ENCODE data around the gene TACC2.

The TACC2 gene

GRCh38 chr10:122234416-122234815 lies 245.5 kb downstream of the TACC2 start:
- no peak for TF ChIP-seq CTCF (IDR thresholded peaks at IDR 0.05; ENCODE audit: low read depth, low read length)
- no peak for DNase-seq (ENCODE audit: extremely low read depth, low read depth)

- DNase-seq (ENCODE audit: extremely low read depth, low read depth), result no peak
- no peak for TF ChIP-seq CTCF (IDR thresholded peaks at IDR 0.05; ENCODE audit: low read depth, low read length)
Measured at GRCh38 chr10:122236690-122237306, 247.8 kb downstream of the TACC2 start.

GRCh38 chr10:122237331-122237990 lies 248.5 kb downstream of the TACC2 start:
- no peak for TF ChIP-seq CTCF (IDR thresholded peaks at IDR 0.05; ENCODE audit: low read depth, low read length)
- DNase-seq (ENCODE audit: extremely low read depth, low read depth), result no peak

GRCh38 chr10:122239578-122240257 lies 250.8 kb downstream of the TACC2 start:
- no peak for DNase-seq (ENCODE audit: extremely low read depth, low read depth)
- peak; percentile 16; the same call in 1 of the 2 replicates for TF ChIP-seq CTCF (IDR thresholded peaks at IDR 0.05; ENCODE audit: low read depth, low read length)

- TF ChIP-seq CTCF (IDR thresholded peaks at IDR 0.05; ENCODE audit: low read depth, low read length), result no peak
- no peak for DNase-seq (ENCODE audit: extremely low read depth, low read depth)
Measured at GRCh38 chr10:122240401-122240800, 251.4 kb downstream of the TACC2 start.

GRCh38 chr10:122241836-122242235 lies 252.9 kb downstream of the TACC2 start:
- TF ChIP-seq CTCF (IDR thresholded peaks at IDR 0.05; ENCODE audit: low read depth, low read length), result no peak
- DNase-seq (ENCODE audit: extremely low read depth, low read depth), result no peak

GRCh38 chr10:122243550-122243949 lies 254.6 kb downstream of the TACC2 start:
- TF ChIP-seq CTCF (IDR thresholded peaks at IDR 0.05; ENCODE audit: low read depth, low read length), result no peak
- DNase-seq (ENCODE audit: extremely low read depth, low read depth), result no peak

Data from AG09319 (cell line).